Endothelial cell of umbilical vein (primary cell): ENCODE results near the gene ATP11B. TPM values are rescaled to one million over a fixed set of nuclear protein-coding genes. Genes with fewer than 3 reads are reported as not detected.

Source experiments
- BruUV-seq: library from RNA; stranded (reverse); fragments of 400-500 nt; replicated peaks from 2 replicates; lab custom pipeline; 2021; lab: Mats Ljungman, UMichigan
- CTCF ChIA-PET: fragments of 300-600, 350-600 bp; sonication (Branson Sonifier 250); formaldehyde crosslinking; loops from one replicate; lab custom pipeline; 2021; ENCODE audit warnings: antibody characterized with exemption, inconsistent platforms; lab: Charles Lee
- POLR2A ChIA-PET: fragments of 300-600, 350-600 bp; sonication (Branson Sonifier 250); formaldehyde crosslinking; loops from one replicate; lab custom pipeline; 2021; ENCODE audit warnings: antibody characterized with exemption, inconsistent platforms; lab: Charles Lee
- DNase-seq: peaks from one replicate; pipeline ENCODE4 v3.0.0-alpha.2; 2011; ENCODE audit warnings: low read depth, low spot score
- FAIRE-seq: peaks from 2 replicates; lab custom pipeline; 2011; peaks lifted over from hg19 to GRCh38; lab: Jason Lieb, UNC
- H2AFZ ChIP-seq: 2 replicates; pipeline ENCODE4 v1.6.0; 2012; ENCODE audit warnings: low read depth, low read length, control low read depth, inconsistent platforms
- H3K27ac ChIP-seq: 2 replicates; pipeline ENCODE4 v1.5.1; 2011; ENCODE audit warnings: low read depth, mild to moderate bottlenecking, control low read depth, low read length, moderate library complexity; ENCODE audit not compliant: insufficient read depth
- H3K27me3 ChIP-seq, 2 experiments: 2 replicates each; pipeline versions ENCODE4 v1.6.0 to v1.6.1; 2011; ENCODE audit warnings: low read length in 2 of 2, mixed read lengths in 1 of 2; ENCODE audit not compliant: control insufficient read depth in 2 of 2, insufficient read depth in 2 of 2
- H3K36me3 ChIP-seq, 2 experiments: 2 replicates in 1 of 2; 3 replicates in 1 of 2; pipeline ENCODE4 v1.5.1; 2011; ENCODE audit warnings: low read length in 2 of 2, mild to moderate bottlenecking in 1 of 2, moderate library complexity in 1 of 2; ENCODE audit not compliant: control insufficient read depth in 2 of 2, insufficient read depth in 2 of 2; ENCODE audit errors: extremely low read depth in 1 of 2
- H3K4me1 ChIP-seq: 3 replicates; pipeline ENCODE4 v1.5.1; 2011; ENCODE audit warnings: mild to moderate bottlenecking, low read length; ENCODE audit not compliant: control insufficient read depth, insufficient read depth; ENCODE audit errors: extremely low read depth
- H3K4me2 ChIP-seq: 2 replicates; pipeline ENCODE4 v1.6.1; 2011; ENCODE audit warnings: low read length, control low read depth, mixed read lengths; ENCODE audit not compliant: insufficient read depth
- H3K4me3 ChIP-seq, 3 experiments: fragments of 200-600 bp in 1 of 3; sonication (generic), shearing (Covaris generic) in 1 of 3; replicated peaks in 1 of 3; 2 replicates each; pipeline ENCODE4 v1.5.1; 2011 to 2016; ENCODE audit warnings: control low read depth in 3 of 3, low read length in 3 of 3, mild to moderate bottlenecking in 2 of 3, inconsistent platforms in 1 of 3, low read depth in 1 of 3, moderate library complexity in 1 of 3; ENCODE audit not compliant: insufficient read depth in 1 of 3
- H3K79me2 ChIP-seq: 2 replicates; pipeline ENCODE4 v1.6.0; 2012; ENCODE audit warnings: low read length, inconsistent platforms; ENCODE audit not compliant: control insufficient read depth, insufficient read depth
- H3K9ac ChIP-seq: replicated peaks from 2 replicates; pipeline ENCODE3; 2011; ENCODE audit warnings: low read length, control low read depth; ENCODE audit not compliant: insufficient read depth; ENCODE audit errors: extremely low read depth
- H3K9me1 ChIP-seq: replicated peaks from 3 replicates; pipeline ENCODE4 v1.6.0; 2011; ENCODE audit warnings: mild to moderate bottlenecking, low read length; ENCODE audit not compliant: control insufficient read depth, insufficient read depth; ENCODE audit errors: extremely low read depth
- H3K9me3 ChIP-seq: replicated peaks from 2 replicates; pipeline ENCODE4 v1.5.1; 2012; ENCODE audit warnings: low read length, inconsistent platforms; ENCODE audit not compliant: control insufficient read depth, insufficient read depth
- H4K20me1 ChIP-seq: replicated peaks from 2 replicates; pipeline ENCODE3; 2011; ENCODE audit warnings: mild to moderate bottlenecking, low read length; ENCODE audit not compliant: control insufficient read depth, insufficient read depth; ENCODE audit errors: extremely low read depth
- EZH2 ChIP-seq: IDR thresholded peaks from 2 replicates; pipeline ENCODE4 v1.6.1; 2012; ENCODE audit warnings: borderline replicate concordance, low read depth, mild to moderate bottlenecking, moderate library complexity, low read length, inconsistent platforms; ENCODE audit not compliant: severe bottlenecking
- FOS ChIP-seq: IDR thresholded peaks from 2 replicates; pipeline ENCODE4 v1.6.1; 2011; ENCODE audit warnings: mild to moderate bottlenecking, low read length, moderate library complexity, borderline replicate concordance; ENCODE audit not compliant: insufficient read depth
- GATA2 ChIP-seq: IDR thresholded peaks from 2 replicates; pipeline ENCODE4 v1.7.0; 2011; ENCODE audit warnings: low read depth, mild to moderate bottlenecking, moderate library complexity, mixed read lengths, low read length; ENCODE audit not compliant: insufficient read length, insufficient read depth
- JUN ChIP-seq: IDR thresholded peaks from 2 replicates; pipeline ENCODE4 v1.6.1; 2011; ENCODE audit warnings: borderline replicate concordance, low read depth; ENCODE audit not compliant: insufficient read length, insufficient read depth
- MYC ChIP-seq: IDR thresholded peaks from one replicate; pipeline ENCODE4 v1.6.1; 2011; ENCODE audit warnings: mild to moderate bottlenecking, low read depth, low read length
- POLR2A ChIP-seq: IDR thresholded peaks from 2 replicates; pipeline ENCODE4 v1.6.1; 2012; ENCODE audit warnings: low read depth, mild to moderate bottlenecking, control low read depth, low read length
- POLR2AphosphoS5 ChIP-seq: IDR thresholded peaks from 2 replicates; pipeline ENCODE4 v1.6.1; 2012; ENCODE audit warnings: low read depth, mild to moderate bottlenecking, control low read depth, low read length, moderate library complexity; ENCODE audit not compliant: insufficient read depth
- dilution Hi-C: fragments of 300-500 bp; cut with MboI; formaldehyde crosslinking; loops from one replicate; pipeline ENCODE4 v1.15.0; 2019; ENCODE audit warnings: low sequenced_read_pairs; ENCODE audit not compliant: extremely low pct_ligation_motif_present
- intact Hi-C: fragments of 100-400 bp; cut with micrococcal nuclease; formaldehyde crosslinking; loops from one replicate; pipeline ENCODE4 v1.10.0; 2022
- polyA plus RNA-seq, 4 experiments: library from polyadenylated mRNA; depleted of rRNA in 3 of 4; stranded (reverse) in 3 of 4; unstranded in 1 of 4; fragments of >200 nt; gene quantifications; 2 replicates each; pipeline versions ENCODE4 v1.2.1 to v1.2.3, GENCODE V29; 2011 to 2012; ENCODE audit warnings: missing spikeins in 1 of 4
- total RNA-seq: library from RNA; stranded (reverse); gene quantifications from 2 replicates; pipeline ENCODE4 v1.2.3, GENCODE V29; 2021
- TF ChIP-seq, protein P1 (sequence below), 2 donors: IDR thresholded peaks; 1 replicate in 1 of 2; 2 replicates in 1 of 2; pipeline ENCODE4 v1.5.1; 2011; ENCODE audit warnings: low read length in 2 of 2, mild to moderate bottlenecking in 2 of 2, moderate library complexity in 2 of 2, control low read depth in 1 of 2, inconsistent platforms in 1 of 2, low read depth in 1 of 2; ENCODE audit not compliant: insufficient read depth in 1 of 2; ENCODE audit errors: extremely low read depth in 1 of 2
- TF ChIP-seq, protein P2 (sequence below): IDR thresholded peaks from 2 replicates; pipeline ENCODE4 v1.6.1; 2011; ENCODE audit not compliant: insufficient read depth, insufficient read length

ATP11B gene
- total and polyA plus RNA-seq, 2 donors (not counting 3 experiments of a cell fraction or from before 2014, with no cell fraction given), result 10.1 to 49.3 TPM

DNA sequence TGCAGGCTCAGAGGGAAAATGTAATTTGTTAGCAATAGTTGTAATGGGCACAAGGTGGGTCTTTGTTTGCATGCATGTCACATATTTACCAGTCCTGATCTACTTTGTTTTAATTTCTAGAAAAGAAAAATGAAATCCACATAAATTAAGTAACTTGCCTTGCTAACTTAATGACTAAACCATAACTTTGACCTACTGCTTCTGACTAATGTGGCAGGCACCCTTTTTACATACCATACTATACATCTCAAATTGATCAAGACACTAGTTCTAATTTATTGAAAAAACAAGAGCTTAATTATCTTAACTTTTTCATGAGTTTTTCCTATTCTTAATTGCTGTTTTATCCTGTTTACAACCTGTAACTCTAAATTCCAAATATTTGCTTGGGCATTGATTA lies 93.2 kb downstream of the ATP11B start:
- Histone ChIP-seq H3K9ac (no peak overlapping the region), H3K27ac (no peak overlapping the region), H3K27me3 (no peaks in the 10 kb centered on the region), H3K4me1 (no peaks in the 10 kb centered on the region), H3K79me2 (no peaks in the 10 kb centered on the region), H2AFZ (no peak overlapping the region), H4K20me1 (peaks cover 2% of the 10 kb centered on the region), H3K9me3 (no peaks in the 10 kb centered on the region), H3K36me3 (peaks cover 0 to 4% of the 10 kb centered on the region in 2 experiments), H3K9me1 (no peaks in the 10 kb centered on the region), H3K4me3 (no peak overlapping the region), H3K4me2 (no peak overlapping the region)
- FAIRE-seq (no peak), DNase-seq (no peak)
- intact Hi-C loops (no loop called here), dilution Hi-C loops (no loop called here)
- POLR2A ChIA-PET, result no interaction called here
- TF ChIP-seq FOS (no peak), EZH2 (no peak), POLR2A (no peak), POLR2AphosphoS5 (no peak), GATA2 (no peak), JUN (no peak), MYC (no peak)
- TF ChIP-seq, protein P1, sequence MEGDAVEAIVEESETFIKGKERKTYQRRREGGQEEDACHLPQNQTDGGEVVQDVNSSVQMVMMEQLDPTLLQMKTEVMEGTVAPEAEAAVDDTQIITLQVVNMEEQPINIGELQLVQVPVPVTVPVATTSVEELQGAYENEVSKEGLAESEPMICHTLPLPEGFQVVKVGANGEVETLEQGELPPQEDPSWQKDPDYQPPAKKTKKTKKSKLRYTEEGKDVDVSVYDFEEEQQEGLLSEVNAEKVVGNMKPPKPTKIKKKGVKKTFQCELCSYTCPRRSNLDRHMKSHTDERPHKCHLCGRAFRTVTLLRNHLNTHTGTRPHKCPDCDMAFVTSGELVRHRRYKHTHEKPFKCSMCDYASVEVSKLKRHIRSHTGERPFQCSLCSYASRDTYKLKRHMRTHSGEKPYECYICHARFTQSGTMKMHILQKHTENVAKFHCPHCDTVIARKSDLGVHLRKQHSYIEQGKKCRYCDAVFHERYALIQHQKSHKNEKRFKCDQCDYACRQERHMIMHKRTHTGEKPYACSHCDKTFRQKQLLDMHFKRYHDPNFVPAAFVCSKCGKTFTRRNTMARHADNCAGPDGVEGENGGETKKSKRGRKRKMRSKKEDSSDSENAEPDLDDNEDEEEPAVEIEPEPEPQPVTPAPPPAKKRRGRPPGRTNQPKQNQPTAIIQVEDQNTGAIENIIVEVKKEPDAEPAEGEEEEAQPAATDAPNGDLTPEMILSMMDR (IDR thresholded peaks at IDR 0.05; ENCODE audit: extremely low read depth in 1 of 2, insufficient read depth in 1 of 2, low read depth in 1 of 2, low read length in 2 of 2), result no peak
- TF ChIP-seq, protein P2, sequence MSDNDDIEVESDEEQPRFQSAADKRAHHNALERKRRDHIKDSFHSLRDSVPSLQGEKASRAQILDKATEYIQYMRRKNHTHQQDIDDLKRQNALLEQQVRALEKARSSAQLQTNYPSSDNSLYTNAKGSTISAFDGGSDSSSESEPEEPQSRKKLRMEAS, result no peak
- no TSS peak for BruUV-seq
- CTCF ChIA-PET, result interaction anchor here (1.5 kb wide), 1 partner anchor 172 kb away, joined by 4 read pairs; no protein-coding TSS in a partner anchor
